Endodermal cell (in vitro differentiated cells): ENCODE measurements around the gene CFAP54. TPM values are rescaled to one million over a fixed set of nuclear protein-coding genes. Genes with fewer than 3 reads are reported as not detected.

Experiments used
- DNase-seq: peaks from one replicate; pipeline ENCODE4 v3.0.0-alpha.2; 2017
- H3K27ac ChIP-seq: 2 replicates; pipeline ENCODE4 v1.5.1; 2013; ENCODE audit warnings: mild to moderate bottlenecking, low read depth, low read length, moderate library complexity
- H3K27me3 ChIP-seq: 2 replicates; pipeline ENCODE4 v1.6.1; 2013; ENCODE audit warnings: mild to moderate bottlenecking, low read length, moderate library complexity; ENCODE audit not compliant: insufficient read depth, control insufficient read depth, poor library complexity, severe bottlenecking
- H3K36me3 ChIP-seq: 2 replicates; pipeline ENCODE4 v1.7.0; 2013; ENCODE audit warnings: mild to moderate bottlenecking, low read length, moderate library complexity; ENCODE audit not compliant: control insufficient read depth, insufficient read depth
- H3K4me1 ChIP-seq: one replicate; pipeline ENCODE4 v1.7.0; 2013; ENCODE audit warnings: low read length; ENCODE audit not compliant: control insufficient read depth, insufficient read depth
- H3K4me3 ChIP-seq: 2 replicates; pipeline ENCODE4 v1.5.1; 2013; ENCODE audit warnings: mild to moderate bottlenecking, low read length, moderate library complexity
- H3K9ac ChIP-seq: 2 replicates; pipeline ENCODE4 v1.6.1; 2013; ENCODE audit warnings: mild to moderate bottlenecking, low read length, moderate library complexity; ENCODE audit not compliant: poor library complexity, severe bottlenecking; ENCODE audit errors: extremely low read depth
- H3K9me3 ChIP-seq: 2 replicates; pipeline ENCODE4 v1.6.1; 2013; ENCODE audit warnings: mild to moderate bottlenecking, low read length, moderate library complexity; ENCODE audit not compliant: control insufficient read depth
- H3K27ac Mint-ChIP-seq: 2 replicates; pipeline ENCODE4 v1.8.0; 2020; ENCODE audit warnings: mixed read lengths
- H3K27me3 Mint-ChIP-seq: 2 replicates; pipeline ENCODE4 v1.8.0; 2021; ENCODE audit warnings: mild to moderate bottlenecking, mixed read lengths; ENCODE audit not compliant: insufficient read depth
- H3K36me3 Mint-ChIP-seq: 2 replicates; pipeline ENCODE4 v1.8.0; 2020; ENCODE audit warnings: low read depth, mixed read lengths
- H3K4me1 Mint-ChIP-seq: 2 replicates; pipeline ENCODE4 v1.8.0; 2020; ENCODE audit warnings: mixed read lengths
- H3K4me3 Mint-ChIP-seq: 2 replicates; pipeline ENCODE4 v1.8.0; 2020; ENCODE audit warnings: mild to moderate bottlenecking, moderate library complexity, mixed read lengths
- H3K9me3 Mint-ChIP-seq: 2 replicates; pipeline ENCODE4 v1.8.0; 2020; ENCODE audit warnings: mild to moderate bottlenecking, mixed read lengths
- CTCF ChIP-seq: fragments of 200-600 bp; sonication (generic); conservative IDR thresholded peaks from 2 replicates; pipeline ENCODE4 v1.5.0; 2021; ENCODE audit warnings: antibody characterized with exemption, mild to moderate bottlenecking
- WGBS, 2 experiments: methylation state at CpG; one replicate each; pipeline versions ENCODE4 v1.1.5 to v1.1.7; 2013; ENCODE audit warnings: missing lambda C conversion rate in 2 of 2, mixed read lengths in 1 of 2; ENCODE audit not compliant: insufficient coverage in 1 of 2, insufficient read length in 1 of 2; 5-methylcytosine and 5-hydroxymethylcytosine counted together
- total RNA-seq, 2 donors: library from RNA; stranded (reverse); fragmentation: NEBNext Ultra II Directional in 1 of 2; extraction: Animal tissue kit (Norgen Biotek cat#: 25700) in 1 of 2; gene quantifications; 2 replicates in 1 of 2; 3 replicates in 1 of 2; pipeline ENCODE4 v1.2.1, GENCODE V29; 2021

Gene CFAP54
- total RNA-seq, 2 donors from 2014 or later: 1.5 to 1.7 TPM

- peaks cover 19% of the 10 kb centered on the region for H3K4me1 Mint-ChIP-seq
- no peak overlapping the region for H3K27ac Mint-ChIP-seq
- no peak overlapping the region for H3K4me3 Mint-ChIP-seq
- no peak for DNase-seq
- WGBS, 2 experiments: 73% methylated on average over 4 of the region's 4 CpGs; no CpG with 5 or more reads in 1 of the 2 experiments
- H3K9me3 ChIP-seq: no peaks in the 10 kb centered on the region
- no peaks in the 10 kb centered on the region for H3K36me3 ChIP-seq
- peaks cover 3% of the 10 kb centered on the region for H3K27me3 Mint-ChIP-seq
- H3K4me3 ChIP-seq: no peak overlapping the region
- H3K27me3 ChIP-seq: no peaks in the 10 kb centered on the region
- H3K9me3 Mint-ChIP-seq: no peaks in the 10 kb centered on the region
- H3K36me3 Mint-ChIP-seq: no peaks in the 10 kb centered on the region
- TF ChIP-seq CTCF: no peak
- no peak overlapping the region for H3K9ac ChIP-seq
- no peak overlapping the region for H3K27ac ChIP-seq
- no peaks in the 10 kb centered on the region for H3K4me1 ChIP-seq
Measured at GRCh38 chr12:96474206-96474605, 15.2 kb upstream of the CFAP54 start.

- peak; percentile 69 for DNase-seq
- Mint-ChIP-seq H3K27ac (peak overlapping the region; percentile 62), H3K36me3 (no peaks in the 10 kb centered on the region)
Measured at GRCh38 chr12:96478011-96478410, 11.4 kb upstream of the CFAP54 start.

GRCh38 chr12:96482086-96482485 lies 7.3 kb upstream of the CFAP54 start:
- Mint-ChIP-seq H3K27ac (no peak overlapping the region), H3K9me3 (no peaks in the 10 kb centered on the region), H3K27me3 (peaks cover 7% of the 10 kb centered on the region), H3K4me3 (no peak overlapping the region), H3K36me3 (no peaks in the 10 kb centered on the region), H3K4me1 (peaks cover 10% of the 10 kb centered on the region)
- no peaks in the 10 kb centered on the region for H3K9me3 ChIP-seq
- 87 to 94% methylated on average over 3 to 5 of the region's 5 CpGs for WGBS, 2 experiments
- no peak overlapping the region for H3K9ac ChIP-seq
- DNase-seq: no peak
- no peaks in the 10 kb centered on the region for H3K36me3 ChIP-seq
- no peaks in the 10 kb centered on the region for H3K4me1 ChIP-seq
- TF ChIP-seq CTCF: no peak
- H3K27ac ChIP-seq: no peak overlapping the region
- no peaks in the 10 kb centered on the region for H3K27me3 ChIP-seq
- no peak overlapping the region for H3K4me3 ChIP-seq

More at GRCh38 chr12:96478011-96478410, 11.4 kb upstream of the CFAP54 start:
- no peak for TF ChIP-seq CTCF
- no peaks in the 10 kb centered on the region for H3K27me3 ChIP-seq
- Mint-ChIP-seq H3K9me3 (no peaks in the 10 kb centered on the region), H3K4me1 (peaks cover 14% of the 10 kb centered on the region), H3K27me3 (peaks cover 3% of the 10 kb centered on the region), H3K4me3 (no peak overlapping the region)
- H3K36me3 ChIP-seq: no peaks in the 10 kb centered on the region
- H3K9ac ChIP-seq: no peak overlapping the region
- no peak overlapping the region for H3K4me3 ChIP-seq
- H3K27ac ChIP-seq: no peak overlapping the region
- no peaks in the 10 kb centered on the region for H3K4me1 ChIP-seq
- 42 to 56% methylated on average over 2 to 3 of the region's 3 CpGs for WGBS, 2 experiments
- H3K9me3 ChIP-seq: no peaks in the 10 kb centered on the region
